GM12873 (cell line): ENCODE measurements around the gene LDLRAD4.

Experiments
- CTCF ChIP-seq: IDR thresholded peaks from 2 replicates; pipeline ENCODE4 v1.5.1; 2012; ENCODE audit warnings: low read depth, mild to moderate bottlenecking, moderate library complexity, low read length, control low read depth; ENCODE audit not compliant: insufficient read depth; ENCODE audit errors: missing control alignments

Gene LDLRAD4

GRCh38 chr18:13493079-13493478, 274.5 kb downstream of the LDLRAD4 start:
- TF ChIP-seq CTCF, result no peak

GRCh38 chr18:13493725-13494124, 275.2 kb downstream of the LDLRAD4 start:
- no peak for TF ChIP-seq CTCF

- TF ChIP-seq CTCF, result no peak
Measured at GRCh38 chr18:13494871-13495445, 276.4 kb downstream of the LDLRAD4 start.

GRCh38 chr18:13495961-13496360, 277.4 kb downstream of the LDLRAD4 start:
- TF ChIP-seq CTCF, result no peak

GRCh38 chr18:13496691-13497281, 278.2 kb downstream of the LDLRAD4 start:
- no peak for TF ChIP-seq CTCF

- no peak for TF ChIP-seq CTCF
Measured at GRCh38 chr18:13499803-13500202, 281.2 kb downstream of the LDLRAD4 start.

GRCh38 chr18:13500227-13500865, 281.8 kb downstream of the LDLRAD4 start:
- TF ChIP-seq CTCF, result no peak
